Measurements from ENCODE around the gene MYH15. TPM values are rescaled to one million over a fixed set of nuclear protein-coding genes. Genes with fewer than 3 reads are reported as not detected.

Gene MYH15
- polyA plus RNA-seq, 3 donors: not detected

GRCh38 chr3:108489776-108490175, 20.6 kb downstream of the MYH15 start:
- WGBS (ENCODE audit: insufficient coverage): 0% methylated on average over 1 of the region's 2 CpGs
- Histone ChIP-seq H3K4me2 (replicated peaks; ENCODE audit: extremely low read depth, low read length, poor library complexity, severe bottlenecking) (no peak overlapping the region), H3K4me1 (ENCODE audit: control insufficient read depth in 1 of 2, insufficient read depth in 2 of 2, low read length in 2 of 2) (no peaks in the 10 kb centered on the region), H4K20me1 (ENCODE audit: insufficient read depth, low read length) (no peaks in the 10 kb centered on the region), H3K79me2 (ENCODE audit: insufficient read depth, low read length) (no peaks in the 10 kb centered on the region), H3K9ac (ENCODE audit: insufficient read depth, low read length, poor library complexity, severe bottlenecking) (no peak overlapping the region), H3K4me3 (replicated peaks in 1 of 3; ENCODE audit: low read depth in 2 of 3, low read length in 3 of 3) (no peak overlapping the region), H3K36me3 (replicated peaks in 1 of 2; ENCODE audit: control insufficient read depth in 1 of 2, insufficient read depth in 2 of 2, low read length in 2 of 2) (no peaks in the 10 kb centered on the region), H3K27ac (ENCODE audit: low read depth in 1 of 2, low read length in 2 of 2) (no peak overlapping the region), H2AFZ (ENCODE audit: insufficient read depth, low read depth, low read length, poor library complexity, severe bottlenecking) (no peak overlapping the region), H3K27me3 (ENCODE audit: control insufficient read depth in 2 of 2, insufficient read depth in 2 of 2, low read length in 2 of 2) (no peaks in the 10 kb centered on the region), H3K9me3 (replicated peaks in 1 of 2; ENCODE audit: control insufficient read depth in 1 of 2, insufficient read depth in 1 of 2, low read length in 2 of 2) (no peaks in the 10 kb centered on the region)
- peak; percentile 26 to 44 (median 40) for DNase-seq
- Mint-ChIP-seq H3K36me3 (no peaks in the 10 kb centered on the region), H3K27ac (no peak overlapping the region), H3K27me3 (ENCODE audit: low read depth in 3 of 3) (peaks cover 2 to 4% (median 3%) of the 10 kb centered on the region in 3 donors), H3K4me3 (no peak overlapping the region), H3K4me1 (peaks cover 2% of the 10 kb centered on the region), H3K9me3 (no peaks in the 10 kb centered on the region)
- intact Hi-C loops (cut with micrococcal nuclease): loop anchor here (2.0 to 5.0 kb wide), 3 partner anchors 63 to 423 kb away; no protein-coding TSS in a partner anchor
- TF ChIP-seq CTCF (IDR thresholded peaks at IDR 0.05): peak; percentile 74

GRCh38 chr3:108488631-108489030, 21.8 kb downstream of the MYH15 start:
- H4K20me1 ChIP-seq (ENCODE audit: insufficient read depth, low read length): no peaks in the 10 kb centered on the region
- WGBS (ENCODE audit: insufficient coverage): no CpG with 5 or more reads among the region's 1 CpG
- no peaks in the 10 kb centered on the region for H3K36me3 Mint-ChIP-seq
- H3K4me1 ChIP-seq (ENCODE audit: control insufficient read depth in 1 of 2, insufficient read depth in 2 of 2, low read length in 2 of 2): no peaks in the 10 kb centered on the region
- H3K27ac Mint-ChIP-seq: no peak overlapping the region
- DNase-seq: no peak
- no peaks in the 10 kb centered on the region for H3K9me3 ChIP-seq (replicated peaks in 1 of 2; ENCODE audit: control insufficient read depth in 1 of 2, insufficient read depth in 1 of 2, low read length in 2 of 2)
- no peak overlapping the region for H2AFZ ChIP-seq (ENCODE audit: insufficient read depth, low read depth, low read length, poor library complexity, severe bottlenecking)
- H3K9ac ChIP-seq (ENCODE audit: insufficient read depth, low read length, poor library complexity, severe bottlenecking): no peak overlapping the region
- H3K9me3 Mint-ChIP-seq: no peaks in the 10 kb centered on the region
- H3K27me3 Mint-ChIP-seq (ENCODE audit: low read depth in 3 of 3): peaks cover 2 to 4% (median 3%) of the 10 kb centered on the region in 3 donors
- no peak for TF ChIP-seq CTCF (IDR thresholded peaks at IDR 0.05)
- H3K4me3 Mint-ChIP-seq: no peak overlapping the region
- no peak overlapping the region for H3K27ac ChIP-seq (ENCODE audit: low read depth in 1 of 2, low read length in 2 of 2)
- H3K79me2 ChIP-seq (ENCODE audit: insufficient read depth, low read length): no peaks in the 10 kb centered on the region
- intact Hi-C loops (cut with micrococcal nuclease): no loop called here
- H3K27me3 ChIP-seq (ENCODE audit: control insufficient read depth in 2 of 2, insufficient read depth in 2 of 2, low read length in 2 of 2): no peaks in the 10 kb centered on the region
- peaks cover 2% of the 10 kb centered on the region for H3K4me1 Mint-ChIP-seq
- H3K36me3 ChIP-seq (replicated peaks in 1 of 2; ENCODE audit: control insufficient read depth in 1 of 2, insufficient read depth in 2 of 2, low read length in 2 of 2): no peaks in the 10 kb centered on the region
- H3K4me3 ChIP-seq (replicated peaks in 1 of 3; ENCODE audit: low read depth in 2 of 3, low read length in 3 of 3): no peak overlapping the region
- H3K4me2 ChIP-seq (replicated peaks; ENCODE audit: extremely low read depth, low read length, poor library complexity, severe bottlenecking): no peak overlapping the region

Measured in CD14-positive monocyte (primary cell).